ENCODE results near the gene MINK1.

- TF ChIP-seq CTCF (conservative IDR thresholded peaks at IDR 0.05) (no peak), ZFX (IDR thresholded peaks at IDR 0.05) (no peak)
Observed at GRCh38 chr17:4944163-4944553, 111.0 kb downstream of the MINK1 start.
